ENCODE measurements around the gene ACTBL2. TPM values are rescaled to one million over a fixed set of nuclear protein-coding genes. Genes with fewer than 3 reads are reported as not detected.

The ACTBL2 gene
- total and polyA plus RNA-seq, 2 of the 13 experiments (the other 11 are each of a cell fraction or from before 2014, with no cell fraction given), result not detected

- no peaks in the 10 kb centered on the region for H3K27me3 ChIP-seq (ENCODE audit: control insufficient read depth in 1 of 2, insufficient read depth in 2 of 2, low read length in 2 of 2)
- no peaks in the 10 kb centered on the region for H3K36me3 ChIP-seq (replicated peaks in 1 of 2; ENCODE audit: control insufficient read depth in 1 of 2, insufficient read depth in 2 of 2, low read length in 2 of 2)
- H4K20me1 ChIP-seq (ENCODE audit: insufficient read depth, low read length), result no peaks in the 10 kb centered on the region
- intact Hi-C loops (cut with micrococcal nuclease; ENCODE audit: unreplicated experiment) (no loop called here), in situ Hi-C loops (cut with HindIII; ENCODE audit: extremely low pct_ligation_motif_present, low pct_unique_long_range_greater_than_20kb) (no loop called here)
- ATAC-seq, result no peak
- no TSS peak for BruUV-seq (replicated peaks)
- no peak overlapping the region for H3K4me2 ChIP-seq (ENCODE audit: low read depth, low read length)
- no peaks in the 10 kb centered on the region for H3K79me2 ChIP-seq (ENCODE audit: insufficient read depth, low read length)
- POLR2A ChIA-PET, result no interaction called here
- H3K9me3 ChIP-seq (ENCODE audit: low read length), result no peaks in the 10 kb centered on the region
- H3K4me3 ChIP-seq (replicated peaks in 1 of 3; ENCODE audit: insufficient read depth in 1 of 3, low read depth in 2 of 3, low read length in 3 of 3), result no peak overlapping the region
- CTCF ChIA-PET (ENCODE audit: low intra/inter-chr PET ratio, low total read pairs), result no interaction called here
- no peak overlapping the region for H3K9ac ChIP-seq (ENCODE audit: insufficient read depth, low read depth, low read length)
- H3K4me1 ChIP-seq (ENCODE audit: insufficient read depth, low read length), result no peaks in the 10 kb centered on the region
- no peak for FAIRE-seq
- no peak overlapping the region for H2AFZ ChIP-seq (ENCODE audit: low read length)
- no peak overlapping the region for H3K27ac ChIP-seq (ENCODE audit: extremely low read length, insufficient read depth, low read length)
- no peak for DNase-seq (ENCODE audit: low spot score)
- TF ChIP-seq HOMEZ (CRISPR knock-in tag; IDR thresholded peaks at IDR 0.05; ENCODE audit: low read depth), result no peak
- TF ChIP-seq LRRFIP1 (CRISPR knock-in tag; conservative IDR thresholded peaks at IDR 0.05), result no peak
- no peak for TF ChIP-seq POLR2AphosphoS5 (IDR thresholded peaks at IDR 0.05; ENCODE audit: low read depth, low read length)
- no peak for TF ChIP-seq RERE (CRISPR knock-in tag; IDR thresholded peaks at IDR 0.05; ENCODE audit: low read depth)
- no peak for TF ChIP-seq MTF2 (CRISPR knock-in tag; IDR thresholded peaks at IDR 0.05; ENCODE audit: borderline replicate concordance)
- TF ChIP-seq U2AF1 (optimal IDR thresholded peaks at IDR 0.05; ENCODE audit: low read depth, low read length), result no peak
- TF ChIP-seq POLR2G (IDR thresholded peaks at IDR 0.05; ENCODE audit: low read depth, low read length), result no peak
- TF ChIP-seq ZNF225 (CRISPR knock-in tag; IDR thresholded peaks at IDR 0.05), result no peak
- TF ChIP-seq ZNF674 (CRISPR knock-in tag; IDR thresholded peaks at IDR 0.05; ENCODE audit: low read depth), result no peak
- TF ChIP-seq RCOR2 (CRISPR knock-in tag; IDR thresholded peaks at IDR 0.05), result no peak
- no peak for TF ChIP-seq ZNF83 (CRISPR knock-in tag; IDR thresholded peaks at IDR 0.05; ENCODE audit: borderline replicate concordance)
- no peak for TF ChIP-seq AKAP8 (CRISPR knock-in tag; IDR thresholded peaks at IDR 0.05)
- no peak for TF ChIP-seq ZNF740 (CRISPR knock-in tag; IDR thresholded peaks at IDR 0.05)
- TF ChIP-seq EP300 (IDR thresholded peaks at IDR 0.05; ENCODE audit: low read depth in 2 of 2, low read length in 2 of 2), result no peak
- TF ChIP-seq EP300 (CRISPR knock-in tag; IDR thresholded peaks at IDR 0.05; ENCODE audit: borderline replicate concordance), result no peak
Observed at GRCh38 chr5:57447658-57448057, 35.0 kb downstream of the ACTBL2 start.

Data from HepG2 (cell line).